Lower lobe of right lung (tissue), 2 donors: ENCODE data around the gene MIAT. TPM values are rescaled to one million over a fixed set of nuclear protein-coding genes. Genes with fewer than 3 reads are reported as not detected.

Experiments used
- ATAC-seq, 2 donors: fragments of 200-7000 bp; cut with Tn5 transposase; one replicate each; pipeline ENCODE4 v1.9.1; 2020 to 2022; ENCODE audit warnings: mild to moderate bottlenecking in 2 of 2, moderate library complexity in 2 of 2
- DNase-seq: peaks from one replicate; pipeline ENCODE4 v3.0.0-alpha.2; 2020
- H3K27ac ChIP-seq: fragments of 200-600 bp; one replicate; pipeline ENCODE4 v1.8.0; 2022
- H3K27me3 ChIP-seq: fragments of 200-600 bp; one replicate; pipeline ENCODE4 v1.8.0; 2022; ENCODE audit warnings: low read depth
- H3K36me3 ChIP-seq: fragments of 200-600 bp; one replicate; pipeline ENCODE4 v1.8.0; 2022; ENCODE audit warnings: mild to moderate bottlenecking
- H3K4me1 ChIP-seq: fragments of 200-600 bp; one replicate; pipeline ENCODE4 v1.8.0; 2022
- H3K4me3 ChIP-seq: fragments of 200-600 bp; one replicate; pipeline ENCODE4 v1.8.0; 2022; ENCODE audit warnings: mild to moderate bottlenecking
- H3K9me3 ChIP-seq: fragments of 200-600 bp; one replicate; pipeline ENCODE4 v1.8.0; 2022
- intact Hi-C: fragments of 100-400 bp; cut with DNase I; formaldehyde crosslinking; loops from one replicate; pipeline ENCODE4 v1.11.0; 2022
- long read RNA-seq: library from polyadenylated mRNA; unstranded; transcript quantifications from one replicate; pipeline ENCODE4 v2.0.0, GENCODE V29; 2021
- total RNA-seq: library from RNA; stranded (reverse); fragmentation: NEBNext Ultra II Directional; extraction: Animal tissue kit (Norgen Biotek cat#: 25700); gene quantifications from one replicate; pipeline ENCODE4 v1.2.1, GENCODE V29; 2021
- TF ChIP-seq, protein P1 (sequence below): fragments of 200-600 bp; IDR thresholded peaks from one replicate; pipeline ENCODE4 v1.8.0; 2022; ENCODE audit warnings: antibody characterized with exemption, mild to moderate bottlenecking
- donor health status: DM: no; HTN: yes; CAD: no; lungs with severe emphysema.

The MIAT gene
- 6.8 TPM for total RNA-seq
- long read RNA-seq, partial matches to known transcripts, result 1 of 4 reads
- long read RNA-seq, other reads (novel, unspliced or antisense), result 3 of 4 reads

- Histone ChIP-seq H3K4me1 (peaks cover 27% of the 10 kb centered on the region), H3K4me3 (peak within 1 kb of the TSS; percentile 52), H3K27me3 (peaks cover 30% of the 10 kb centered on the region), H3K27ac (no peak within 1 kb of the TSS), H3K9me3 (no peaks in the 10 kb centered on the region), H3K36me3 (no peaks in the 10 kb centered on the region)
- ATAC-seq, result peak; percentile 56 to 63
- intact Hi-C loops, result no loop called here
- TF ChIP-seq, protein P1, sequence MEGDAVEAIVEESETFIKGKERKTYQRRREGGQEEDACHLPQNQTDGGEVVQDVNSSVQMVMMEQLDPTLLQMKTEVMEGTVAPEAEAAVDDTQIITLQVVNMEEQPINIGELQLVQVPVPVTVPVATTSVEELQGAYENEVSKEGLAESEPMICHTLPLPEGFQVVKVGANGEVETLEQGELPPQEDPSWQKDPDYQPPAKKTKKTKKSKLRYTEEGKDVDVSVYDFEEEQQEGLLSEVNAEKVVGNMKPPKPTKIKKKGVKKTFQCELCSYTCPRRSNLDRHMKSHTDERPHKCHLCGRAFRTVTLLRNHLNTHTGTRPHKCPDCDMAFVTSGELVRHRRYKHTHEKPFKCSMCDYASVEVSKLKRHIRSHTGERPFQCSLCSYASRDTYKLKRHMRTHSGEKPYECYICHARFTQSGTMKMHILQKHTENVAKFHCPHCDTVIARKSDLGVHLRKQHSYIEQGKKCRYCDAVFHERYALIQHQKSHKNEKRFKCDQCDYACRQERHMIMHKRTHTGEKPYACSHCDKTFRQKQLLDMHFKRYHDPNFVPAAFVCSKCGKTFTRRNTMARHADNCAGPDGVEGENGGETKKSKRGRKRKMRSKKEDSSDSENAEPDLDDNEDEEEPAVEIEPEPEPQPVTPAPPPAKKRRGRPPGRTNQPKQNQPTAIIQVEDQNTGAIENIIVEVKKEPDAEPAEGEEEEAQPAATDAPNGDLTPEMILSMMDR, result no peak
- DNase-seq, result peak; percentile 59
Observed at GRCh38 chr22:26656891-26657851, at the start of gene MIAT. Gene MIAT, plus strand, starts transcription at chr22:26657588.

- no peak overlapping the region for H3K4me3 ChIP-seq
- no peaks in the 10 kb centered on the region for H3K4me1 ChIP-seq
- no peaks in the 10 kb centered on the region for H3K9me3 ChIP-seq
- no peaks in the 10 kb centered on the region for H3K27me3 ChIP-seq
- ATAC-seq (no peak), DNase-seq (no peak)
- no peak overlapping the region for H3K27ac ChIP-seq
- no peaks in the 10 kb centered on the region for H3K36me3 ChIP-seq
- TF ChIP-seq, protein P1, result no peak
- intact Hi-C loops, result no loop called here
Observed at GRCh38 chr22:26608129-26608528, 49.3 kb upstream of the MIAT start.

GRCh38 chr22:26609287-26609686 lies 48.1 kb upstream of the MIAT start:
- TF ChIP-seq, protein P1, result no peak
- Histone ChIP-seq H3K4me1 (no peaks in the 10 kb centered on the region), H3K27me3 (peaks cover 1% of the 10 kb centered on the region), H3K9me3 (no peaks in the 10 kb centered on the region), H3K36me3 (no peaks in the 10 kb centered on the region), H3K4me3 (no peak overlapping the region), H3K27ac (no peak overlapping the region)
- ATAC-seq, result no peak
- DNase-seq, result no peak
- intact Hi-C loops, result no loop called here

DNA sequence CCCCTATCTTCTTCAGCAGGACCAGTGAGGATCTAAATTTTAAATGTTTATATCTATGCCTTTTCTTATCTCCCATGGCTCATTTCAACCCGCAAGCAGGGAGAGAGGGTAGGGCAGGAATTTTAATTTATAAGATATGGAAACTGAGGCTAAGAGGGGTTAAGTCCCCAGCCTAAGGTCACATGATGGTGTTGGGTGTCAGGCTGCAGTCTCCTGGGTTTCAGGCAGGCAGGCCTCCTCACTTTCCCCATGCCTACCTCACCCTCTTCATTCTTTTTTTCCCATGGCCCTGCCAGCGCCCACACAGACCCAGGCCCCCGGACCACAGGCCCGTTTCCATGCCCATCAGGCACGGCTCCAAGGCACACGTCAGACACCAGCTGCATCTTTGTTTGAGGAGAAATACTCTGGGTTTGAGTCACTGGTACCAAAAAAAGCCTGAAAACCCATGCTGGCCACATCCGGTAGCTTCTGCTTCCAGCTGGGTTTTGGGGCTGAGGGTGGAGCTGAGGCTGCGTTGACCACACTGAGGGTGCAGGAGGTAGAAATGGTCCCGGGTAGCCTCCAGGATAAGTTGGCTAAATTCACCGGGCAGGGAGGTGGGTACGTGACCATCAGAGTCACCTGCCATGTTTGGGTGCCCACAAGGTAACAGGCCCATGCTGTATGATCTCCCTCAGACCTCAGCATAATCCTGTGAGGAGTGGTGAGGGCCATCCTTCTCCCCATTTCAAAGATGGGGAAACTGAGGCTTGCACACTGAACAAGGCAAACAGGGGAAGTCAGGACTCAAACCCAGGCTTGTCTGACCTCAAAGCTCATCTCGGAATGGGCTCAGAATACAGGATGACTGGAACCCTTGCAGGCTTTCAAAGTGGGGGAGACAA lies 47.1 kb upstream of the MIAT start:
- Histone ChIP-seq H3K27me3 (peaks cover 5% of the 10 kb centered on the region), H3K4me1 (no peaks in the 10 kb centered on the region), H3K36me3 (no peaks in the 10 kb centered on the region), H3K9me3 (no peaks in the 10 kb centered on the region), H3K27ac (no peak overlapping the region), H3K4me3 (no peak overlapping the region)
- intact Hi-C loops, result no loop called here
- ATAC-seq, result peak in 1 of 2 donors; percentile 58
- no peak for DNase-seq
- TF ChIP-seq, protein P1, result no peak

- H3K36me3 ChIP-seq, result no peaks in the 10 kb centered on the region
- ATAC-seq, result no peak
- H3K9me3 ChIP-seq, result no peaks in the 10 kb centered on the region
- peaks cover 5% of the 10 kb centered on the region for H3K27me3 ChIP-seq
- H3K4me1 ChIP-seq, result peaks cover under 1% of the 10 kb centered on the region
- no peak overlapping the region for H3K4me3 ChIP-seq
- no peak overlapping the region for H3K27ac ChIP-seq
- TF ChIP-seq, protein P1, result no peak
- no peak for DNase-seq
- intact Hi-C loops, result no loop called here
Observed at GRCh38 chr22:26610996-26611395, 46.4 kb upstream of the MIAT start.
